IMR-90 (cell line): Measurements from ENCODE around the gene COTL1. TPM values are rescaled to one million over a fixed set of nuclear protein-coding genes. Genes with fewer than 3 reads are reported as not detected.

ENCODE experiments used
- ATAC-seq: fragments of 200-7000 bp; cut with Tn5 transposase; 2 replicates; pipeline ENCODE4 v1.9.1; 2020; ENCODE audit warnings: low read depth, mild to moderate bottlenecking, moderate library complexity
- BruUV-seq: library from RNA; stranded (reverse); fragments of 400-500 nt; replicated peaks from 2 replicates; lab custom pipeline; 2021; lab: Mats Ljungman, UMichigan
- CTCF ChIA-PET: fragments of 300-600 bp; formaldehyde crosslinking; extraction: SDS; loops from one replicate; lab custom pipeline; 2021; ENCODE audit warnings: antibody characterized with exemption; lab: Yijun Ruan, JAX
- POLR2A ChIA-PET: fragments of 300-600 bp; sonication (Branson Sonifier 250); formaldehyde crosslinking; loops from one replicate; lab custom pipeline; 2022; ENCODE audit warnings: antibody characterized with exemption; ENCODE audit not compliant: unreplicated experiment; lab: Charles Lee
- DNase-seq: peaks from one replicate; pipeline ENCODE4 v3.0.0; 2013
- H2AFZ ChIP-seq: replicated peaks from 2 replicates; pipeline ENCODE3; 2013; ENCODE audit warnings: low read length, mild to moderate bottlenecking; ENCODE audit not compliant: poor library complexity
- H2AK5ac ChIP-seq: 2 replicates; pipeline ENCODE4 v1.6.1; 2013; ENCODE audit warnings: low read depth, low read length, inconsistent platforms
- H2AK9ac ChIP-seq: replicated peaks from 2 replicates; pipeline ENCODE3; 2013; ENCODE audit warnings: mild to moderate bottlenecking, low read depth, low read length, moderate library complexity; ENCODE audit not compliant: poor library complexity
- H2BK120ac ChIP-seq: 2 replicates; pipeline ENCODE4 v1.6.1; 2013; ENCODE audit warnings: low read depth, low read length, inconsistent platforms
- H2BK15ac ChIP-seq: 3 replicates; pipeline ENCODE4 v1.6.1; 2013; ENCODE audit warnings: low read depth, low read length, inconsistent platforms
- H2BK20ac ChIP-seq: 2 replicates; pipeline ENCODE4 v1.6.1; 2013; ENCODE audit warnings: low read depth, mild to moderate bottlenecking, inconsistent platforms, low read length, moderate library complexity
- H2BK5ac ChIP-seq: 2 replicates; pipeline ENCODE4 v1.6.1; 2013; ENCODE audit warnings: mild to moderate bottlenecking, low read depth, low read length, inconsistent platforms; ENCODE audit not compliant: poor library complexity, severe bottlenecking
- H3K14ac ChIP-seq: replicated peaks from 2 replicates; pipeline ENCODE4 v1.6.1; 2013; ENCODE audit warnings: low read depth, low read length, inconsistent platforms
- H3K18ac ChIP-seq: 2 replicates; pipeline ENCODE4 v1.6.1; 2013; ENCODE audit warnings: low read depth, low read length, control low read depth
- H3K23ac ChIP-seq: 2 replicates; pipeline ENCODE4 v1.6.1; 2013; ENCODE audit warnings: low read depth, low read length, inconsistent platforms
- H3K27ac ChIP-seq: 2 replicates; pipeline ENCODE4 v1.5.1; 2013; ENCODE audit warnings: mild to moderate bottlenecking, control low read depth, low read length; ENCODE audit not compliant: insufficient read depth
- H3K27me3 ChIP-seq: 2 replicates; pipeline ENCODE4 v1.6.1; 2013; ENCODE audit warnings: low read length; ENCODE audit not compliant: control insufficient read depth, insufficient read depth
- H3K36me3 ChIP-seq: 2 replicates; pipeline ENCODE4 v1.6.1; 2013; ENCODE audit warnings: low read length, mixed read lengths; ENCODE audit not compliant: control insufficient read depth, insufficient read depth
- H3K4ac ChIP-seq: 2 replicates; pipeline ENCODE4 v1.6.1; 2013; ENCODE audit warnings: low read depth, low read length, inconsistent platforms
- H3K4me1 ChIP-seq: 2 replicates; pipeline ENCODE4 v1.6.1; 2013; ENCODE audit warnings: low read length, mixed read lengths; ENCODE audit not compliant: control insufficient read depth, insufficient read depth
- H3K4me2 ChIP-seq: 2 replicates; pipeline ENCODE4 v1.6.1; 2013; ENCODE audit warnings: low read depth, mild to moderate bottlenecking, control low read depth, low read length, moderate library complexity
- H3K4me3 ChIP-seq: 2 replicates; pipeline ENCODE4 v1.5.1; 2013; ENCODE audit warnings: low read depth, mild to moderate bottlenecking, control low read depth, low read length, moderate library complexity; ENCODE audit not compliant: insufficient read depth
- H3K56ac ChIP-seq: 2 replicates; pipeline ENCODE4 v1.6.1; 2013; ENCODE audit warnings: low read length, inconsistent platforms; ENCODE audit not compliant: insufficient read depth; ENCODE audit errors: extremely low read depth
- H3K79me1 ChIP-seq, 2 experiments: 2 replicates each; pipeline ENCODE4 v1.6.1; 2013; ENCODE audit warnings: low read length in 2 of 2, inconsistent platforms in 1 of 2, low read depth in 1 of 2
- H3K9ac ChIP-seq: 2 replicates; pipeline ENCODE4 v1.6.1; 2013; ENCODE audit warnings: low read depth, low read length, control low read depth
- H3K9me1 ChIP-seq: 2 replicates; pipeline ENCODE4 v1.6.1; 2013; ENCODE audit warnings: low read length, inconsistent platforms; ENCODE audit not compliant: insufficient read depth
- H3K9me3 ChIP-seq: 2 replicates; pipeline ENCODE4 v1.6.1; 2013; ENCODE audit warnings: low read length; ENCODE audit not compliant: control insufficient read depth, insufficient read depth
- H4K20me1 ChIP-seq: 2 replicates; pipeline ENCODE4 v1.6.1; 2013; ENCODE audit warnings: low read length, inconsistent platforms; ENCODE audit not compliant: insufficient read depth
- H4K5ac ChIP-seq: 2 replicates; pipeline ENCODE4 v1.6.1; 2013; ENCODE audit warnings: mild to moderate bottlenecking, low read depth, low read length, control low read depth
- H4K8ac ChIP-seq, 2 experiments: 2 replicates each; pipeline ENCODE4 v1.6.1; 2013; ENCODE audit warnings: low read depth in 2 of 2, low read length in 2 of 2, control low read depth in 1 of 2, inconsistent platforms in 1 of 2
- H4K91ac ChIP-seq: 2 replicates; pipeline ENCODE4 v1.6.1; 2013; ENCODE audit warnings: low read depth, low read length, inconsistent platforms; ENCODE audit not compliant: insufficient read depth
- FOS ChIP-seq: fragments of 150-350 bp; IDR thresholded peaks from 2 replicates; pipeline ENCODE4 v1.6.1; 2016; ENCODE audit warnings: low read depth, low read length
- NFE2L2 ChIP-seq: fragments of 150-350 bp; IDR thresholded peaks from 2 replicates; pipeline ENCODE4 v1.6.1; 2016; ENCODE audit warnings: low read depth, mild to moderate bottlenecking, low read length
- POLR2A ChIP-seq: IDR thresholded peaks from 2 replicates; pipeline ENCODE4 v1.6.1; 2012; ENCODE audit warnings: mild to moderate bottlenecking, low read depth, low read length
- RCOR1 ChIP-seq: IDR thresholded peaks from 2 replicates; pipeline ENCODE4 v1.6.1; 2012; ENCODE audit warnings: mild to moderate bottlenecking, low read length, improper control_type of control experiment; ENCODE audit not compliant: insufficient replicate concordance
- WGBS, 2 experiments: methylation state at CpG; one replicate each; pipeline versions ENCODE4 v1.1.5 to v1.1.7; 2013; ENCODE audit warnings: missing lambda C conversion rate in 2 of 2; ENCODE audit not compliant: insufficient read length in 1 of 2; ENCODE audit errors: extremely low coverage in 2 of 2; 5-methylcytosine and 5-hydroxymethylcytosine counted together
- dilution Hi-C: fragments of 300-500 bp; cut with HindIII; formaldehyde crosslinking; loops from one replicate; pipeline ENCODE4 v1.14.3; 2018; ENCODE audit warnings: low sequenced_read_pairs; ENCODE audit not compliant: unreplicated experiment
- in situ Hi-C: fragments of 300-500 bp; cut with MboI; formaldehyde crosslinking; loops from 3 replicates; pipeline ENCODE4 v1.14.3; 2019; ENCODE audit warnings: low sequenced_read_pairs, inconsistent platforms, mixed read lengths
- intact Hi-C: fragments of 100-400 bp; cut with micrococcal nuclease; formaldehyde crosslinking; loops from 2 replicates; pipeline ENCODE4 v1.10.0; 2022
- polyA plus RNA-seq, 3 experiments: library from polyadenylated mRNA; depleted of rRNA; stranded (reverse); fragments of >200 nt; gene quantifications; 2 replicates each; pipeline ENCODE4 v1.2.3, GENCODE V29; 2012; ENCODE audit warnings: low replicate concordance in 1 of 3
- total RNA-seq: library from RNA; depleted of rRNA; stranded (reverse); fragments of >200 nt; gene quantifications from 2 replicates; pipeline ENCODE4 v1.2.3, GENCODE V29; 2012

COTL1 gene
- total and polyA plus RNA-seq, 2 of the 4 experiments (the other 2 are of a cell fraction) = 144 to 258 TPM

DNA sequence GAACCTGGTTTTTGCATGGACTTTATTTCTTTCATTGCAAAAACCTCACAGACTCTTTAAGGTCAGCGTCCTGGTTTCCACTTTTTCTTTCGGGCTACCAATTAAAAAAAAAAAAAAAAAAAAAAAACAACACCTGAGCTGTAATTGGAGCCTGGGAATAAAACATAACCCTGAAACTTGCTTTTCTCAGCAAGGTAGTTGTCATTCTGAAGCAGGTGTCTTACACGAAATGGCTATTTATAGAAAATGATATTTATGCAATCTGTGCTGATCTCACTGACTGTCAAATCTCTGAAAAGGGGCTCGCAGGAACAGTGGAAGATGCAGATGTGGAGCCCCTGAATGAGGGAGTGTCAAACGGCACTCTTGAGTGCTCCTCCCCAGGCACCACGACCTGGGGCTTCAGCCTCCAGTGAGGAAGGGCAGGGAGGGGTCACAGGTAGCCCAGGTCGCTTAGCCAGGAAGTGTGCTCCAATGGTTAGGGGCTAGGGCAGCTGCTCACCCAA lies 10.4 kb upstream of the COTL1 start:
- 80% methylated on average over 1 of the region's 7 CpGs; no CpG with 5 or more reads in 1 of the 2 experiments for WGBS, 2 experiments
- peak overlapping the region; percentile 52 for H2AK5ac ChIP-seq
- ChIA-PET CTCF (no interaction called here), POLR2A (no interaction called here)
- H4K5ac ChIP-seq = no peak overlapping the region
- H3K79me1 ChIP-seq = no peaks in the 10 kb centered on the region
- no peak overlapping the region for H3K4me2 ChIP-seq
- intact Hi-C loops = loop anchor here (10.0 kb wide), 1 partner anchor 197 kb away; no protein-coding TSS in a partner anchor
- H2BK15ac ChIP-seq = no peak overlapping the region
- H3K27ac ChIP-seq = no peak overlapping the region
- H2BK5ac ChIP-seq = no peak overlapping the region
- no peak overlapping the region for H4K8ac ChIP-seq
- no peak for ATAC-seq
- H4K20me1 ChIP-seq = no peaks in the 10 kb centered on the region
- no peak overlapping the region for H3K18ac ChIP-seq
- H2AFZ ChIP-seq = no peak overlapping the region
- TF ChIP-seq POLR2A = no peak
- no peak for TF ChIP-seq NFE2L2
- TF ChIP-seq FOS = no peak
- TF ChIP-seq RCOR1 = no peak
- in situ Hi-C loops = loop anchor here (25.0 kb wide), 2 partner anchors 334 to 341 kb away; partner anchors contain the start of gene WFDC1
- no peak overlapping the region for H2AK9ac ChIP-seq
- H4K91ac ChIP-seq = no peak overlapping the region
- H3K23ac ChIP-seq = no peak overlapping the region
- no peaks in the 10 kb centered on the region for H3K36me3 ChIP-seq
- H3K4me3 ChIP-seq = no peak overlapping the region
- H3K9me3 ChIP-seq = no peaks in the 10 kb centered on the region
- H3K56ac ChIP-seq = no peak overlapping the region
- H3K9me1 ChIP-seq = no peaks in the 10 kb centered on the region
- BruUV-seq = no TSS peak
- no peak overlapping the region for H2BK20ac ChIP-seq
- H3K4me1 ChIP-seq = peaks cover under 1% of the 10 kb centered on the region; the same call in 1 of the 2 replicates
- no peak for DNase-seq
- no peak overlapping the region for H3K4ac ChIP-seq
- dilution Hi-C loops = no loop called here
- H3K14ac ChIP-seq = no peak overlapping the region
- H3K27me3 ChIP-seq = no peaks in the 10 kb centered on the region
- H3K9ac ChIP-seq = no peak overlapping the region
- no peak overlapping the region for H2BK120ac ChIP-seq
